Loucy (cell line): ENCODE measurements around the gene ACADSB.

Experiments
- CTCF ChIP-seq: fragments of 200-600 bp; sonication (generic); conservative IDR thresholded peaks from 2 replicates; pipeline ENCODE4 v1.5.1; 2014; ENCODE audit warnings: mild to moderate bottlenecking, antibody characterized with exemption, low read length
- EZH2phosphoT487 ChIP-seq: fragments of 200-600 bp; IDR thresholded peaks from 2 replicates; pipeline ENCODE4 v1.6.1; 2018; ENCODE audit warnings: antibody characterized with exemption, mild to moderate bottlenecking, moderate library complexity, borderline replicate concordance

DNA sequence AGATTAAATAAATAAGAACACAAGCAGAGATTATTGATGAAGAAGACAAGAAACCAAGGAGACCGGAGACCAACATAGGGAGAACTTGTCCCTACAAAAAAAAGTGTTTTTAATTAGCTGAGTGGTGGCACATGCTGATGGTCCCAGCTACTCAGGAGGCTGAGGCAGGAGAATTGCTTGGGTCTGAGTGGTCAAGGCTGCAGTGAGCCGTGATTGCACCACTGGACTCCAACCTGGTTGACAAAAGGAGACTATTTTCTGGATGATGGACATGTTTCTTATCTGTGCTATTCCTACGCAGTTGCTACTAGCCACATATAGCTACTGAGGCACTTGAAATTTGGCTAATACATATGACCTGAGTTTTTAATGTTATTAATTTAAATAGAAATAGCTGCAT lies 9.9 kb upstream of the ACADSB start:
- TF ChIP-seq CTCF (no peak), EZH2phosphoT487 (no peak)
